Measurements from ENCODE around the gene SLC7A7.
"Not testable (repeated sequence)": the region's sequence is repeated elsewhere in the genome, so short reads cannot be mapped to it uniquely, and the experiment has no call there.

Gene SLC7A7

DNA sequence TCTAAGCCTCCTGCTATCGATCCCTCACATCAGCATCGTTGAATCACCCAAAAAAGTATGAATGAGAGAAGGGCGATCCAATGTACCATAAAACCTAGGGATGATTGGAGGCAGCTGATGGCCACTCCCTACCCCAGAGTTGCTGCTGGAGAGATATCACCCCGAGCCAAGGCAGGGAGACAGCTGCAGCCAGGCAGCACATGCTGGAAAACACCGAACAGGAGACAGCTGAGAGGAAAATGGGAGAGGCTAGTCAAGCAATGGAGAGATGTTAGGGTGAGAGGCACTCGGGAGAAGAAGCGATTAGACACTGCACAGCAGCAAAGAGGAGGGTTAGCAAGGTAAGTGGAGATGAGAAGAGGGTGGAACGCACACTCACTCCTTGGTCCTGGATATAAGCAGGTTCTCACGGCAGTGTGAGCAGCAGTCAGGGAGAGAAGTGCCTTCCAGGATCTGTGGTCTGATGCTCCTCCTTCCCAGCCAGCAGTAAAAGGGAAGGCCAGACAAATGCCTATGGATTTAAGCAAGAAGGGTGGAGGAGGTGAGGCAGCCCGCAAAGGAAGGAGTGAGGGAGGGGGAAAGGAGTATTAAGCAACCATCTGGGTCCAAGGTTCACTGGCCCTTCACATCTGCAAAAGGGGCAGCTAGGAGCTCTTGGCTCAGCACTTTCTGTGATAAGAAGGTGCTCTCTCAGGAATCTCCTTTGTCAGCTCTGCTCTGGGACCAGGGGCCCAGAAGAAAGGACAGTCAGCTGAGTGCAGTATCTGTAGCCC is at the start of gene SLC7A7:
Gene SLC7A7, minus strand, starts transcription at position 495 of the 773 bp plus-strand sequence. CDS start 2,037 bp downstream, outside the sequence.
- DNase-seq: no peak

GRCh38 chr14:22864979-22865378 is 49.7 kb upstream of the SLC7A7 start:
- no peak for DNase-seq

DNA sequence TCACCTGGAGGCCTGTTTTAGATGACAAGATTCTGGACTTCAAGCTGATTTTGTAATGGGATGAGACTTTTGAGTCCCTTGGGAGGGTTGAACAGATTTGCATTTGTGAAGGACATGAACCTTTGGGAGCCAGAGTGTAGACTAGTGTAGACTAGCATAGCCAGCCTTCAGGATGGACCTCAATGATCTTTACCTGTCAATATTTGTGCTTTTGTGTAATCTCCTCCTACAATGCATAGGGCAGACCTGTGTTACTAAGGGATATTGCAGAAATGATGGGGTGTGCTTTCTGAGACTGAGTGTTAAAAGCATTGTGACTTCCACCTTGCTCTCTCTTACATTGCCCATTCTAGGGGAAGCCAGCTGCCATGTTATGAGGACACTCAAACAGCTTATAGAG is 46.4 kb upstream of the SLC7A7 start:
- no peak for DNase-seq

- not testable (repeated sequence) for DNase-seq
Observed at GRCh38 chr14:22860377-22860776, 45.1 kb upstream of the SLC7A7 start.

- DNase-seq: no peak
Observed at GRCh38 chr14:22856428-22856827, 41.2 kb upstream of the SLC7A7 start.

DNA sequence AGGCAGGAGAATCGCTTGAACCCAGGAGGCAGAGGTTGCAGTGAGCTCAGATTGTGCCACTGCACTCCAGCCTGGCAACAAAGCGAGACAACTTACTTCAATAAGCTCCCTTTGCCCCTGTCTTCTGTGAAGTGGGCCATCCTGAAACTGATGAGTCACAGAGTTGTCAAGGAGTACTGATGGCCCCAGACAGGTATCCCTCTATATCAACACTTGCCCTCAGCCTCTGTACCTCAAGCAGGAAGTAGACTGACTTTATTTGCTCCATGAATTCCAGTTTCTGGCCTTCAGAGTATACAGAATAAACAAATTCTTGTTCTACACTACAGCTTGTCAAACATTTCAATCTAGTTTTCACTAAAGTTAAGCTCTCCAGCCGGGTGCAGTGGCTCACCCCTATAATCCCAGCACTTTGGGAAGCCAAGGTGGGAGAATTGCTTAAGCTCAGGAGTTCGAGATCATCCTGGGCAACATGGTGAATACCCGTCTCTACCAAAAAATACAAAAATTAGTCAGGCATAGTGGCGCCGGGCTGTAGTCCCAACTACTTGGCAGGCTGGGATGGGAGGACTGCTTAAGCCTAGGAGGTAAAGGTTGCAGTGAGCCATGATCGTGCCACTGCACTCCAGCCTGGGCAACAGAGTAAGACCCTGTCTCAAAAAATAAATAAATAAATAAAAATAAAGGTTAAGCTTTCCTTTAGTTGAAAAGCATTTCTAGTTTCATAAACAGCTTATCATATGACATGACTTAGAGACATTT is 39.9 kb upstream of the SLC7A7 start:
- no peak for DNase-seq

- DNase-seq: not testable (repeated sequence)
Observed at GRCh38 chr14:22854296-22854695, 39.1 kb upstream of the SLC7A7 start.

DNA sequence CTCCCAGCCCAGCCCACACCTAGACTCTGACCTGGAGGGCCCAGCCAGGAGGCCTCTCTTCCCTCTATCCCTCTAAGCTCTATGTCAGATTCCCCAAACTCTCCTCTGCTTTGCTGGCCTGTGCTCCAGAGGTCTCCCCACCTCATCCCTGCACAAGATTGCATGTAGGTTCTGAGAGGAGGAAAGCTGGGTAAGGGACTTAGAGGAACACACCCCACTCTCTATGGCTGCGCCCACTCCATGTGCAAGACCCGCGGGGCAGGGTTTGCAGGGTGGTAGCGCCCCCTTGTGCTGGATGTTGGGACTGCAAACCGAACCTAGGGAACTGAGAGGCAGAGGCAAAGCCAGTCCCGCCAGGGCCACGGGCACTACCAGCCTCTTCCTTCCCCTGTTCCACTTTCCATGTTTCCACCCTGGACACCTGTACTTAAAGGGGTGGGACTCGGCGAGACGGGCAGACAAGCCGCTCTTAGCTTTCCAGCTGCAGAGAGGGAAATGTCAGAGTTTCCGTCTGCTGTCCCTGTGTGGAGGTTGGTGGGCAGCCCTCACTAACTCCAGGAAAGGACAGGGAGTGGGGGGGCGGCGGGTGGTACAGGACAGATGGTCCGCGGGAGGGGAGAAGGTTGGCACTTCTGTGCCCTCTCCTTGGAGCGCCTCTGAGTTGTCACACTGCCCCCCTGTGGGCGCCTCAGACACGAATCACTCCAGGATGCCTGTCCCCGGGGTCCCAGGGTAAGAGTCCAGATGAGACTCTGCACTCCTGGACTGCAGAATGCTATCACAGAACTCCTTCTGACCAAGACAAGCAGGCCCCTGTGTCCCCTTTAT is 37.9 kb upstream of the SLC7A7 start:
- peak; percentile 90 for DNase-seq

- no peak for DNase-seq
Observed at GRCh38 chr14:22852599-22852939, 37.3 kb upstream of the SLC7A7 start.

- not testable (repeated sequence) for DNase-seq
Observed at GRCh38 chr14:22852178-22852577, 36.9 kb upstream of the SLC7A7 start.

DNA sequence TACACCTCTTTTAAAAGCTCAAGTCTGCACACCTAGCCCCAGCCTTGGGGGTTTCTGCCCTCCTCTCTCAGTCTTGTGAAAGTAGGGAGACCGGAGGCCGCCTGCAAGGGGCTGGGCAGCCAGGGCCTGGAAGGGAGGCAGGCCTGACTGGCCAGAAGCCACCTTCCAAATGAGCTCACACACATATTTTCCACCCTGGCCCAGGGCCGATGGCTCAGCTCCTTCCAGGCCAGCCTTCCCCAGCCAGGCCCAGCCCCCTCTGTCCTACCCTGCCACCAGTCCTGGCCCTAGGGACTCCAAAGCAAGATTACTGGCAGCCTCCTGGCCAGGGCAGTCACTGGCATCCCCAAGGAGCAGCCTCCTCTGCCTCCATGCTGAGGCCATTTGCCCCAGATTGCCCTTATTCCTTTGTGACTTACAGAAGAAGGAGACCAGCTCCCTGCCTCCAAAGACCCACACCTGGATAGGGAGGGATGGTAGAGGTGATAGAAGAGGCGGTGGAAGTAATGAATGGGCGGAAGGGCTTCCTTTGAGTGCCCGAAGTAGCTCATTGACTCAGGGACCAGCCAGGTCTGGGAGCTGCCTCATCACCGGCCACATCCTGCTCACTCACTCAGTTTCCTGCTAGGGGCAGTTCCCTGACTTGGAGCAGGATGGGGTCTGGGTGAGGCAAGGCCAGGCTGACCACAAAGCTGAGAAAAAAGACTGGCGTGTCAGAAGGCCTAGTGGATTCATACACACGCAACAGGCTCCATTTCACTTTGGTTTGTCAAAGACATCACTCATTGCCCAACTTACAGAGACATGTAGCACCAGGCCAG is 35.9 kb upstream of the SLC7A7 start:
- DNase-seq: no peak

GRCh38 chr14:22849212-22849819 is 34.1 kb upstream of the SLC7A7 start:
- DNase-seq: no peak

DNA sequence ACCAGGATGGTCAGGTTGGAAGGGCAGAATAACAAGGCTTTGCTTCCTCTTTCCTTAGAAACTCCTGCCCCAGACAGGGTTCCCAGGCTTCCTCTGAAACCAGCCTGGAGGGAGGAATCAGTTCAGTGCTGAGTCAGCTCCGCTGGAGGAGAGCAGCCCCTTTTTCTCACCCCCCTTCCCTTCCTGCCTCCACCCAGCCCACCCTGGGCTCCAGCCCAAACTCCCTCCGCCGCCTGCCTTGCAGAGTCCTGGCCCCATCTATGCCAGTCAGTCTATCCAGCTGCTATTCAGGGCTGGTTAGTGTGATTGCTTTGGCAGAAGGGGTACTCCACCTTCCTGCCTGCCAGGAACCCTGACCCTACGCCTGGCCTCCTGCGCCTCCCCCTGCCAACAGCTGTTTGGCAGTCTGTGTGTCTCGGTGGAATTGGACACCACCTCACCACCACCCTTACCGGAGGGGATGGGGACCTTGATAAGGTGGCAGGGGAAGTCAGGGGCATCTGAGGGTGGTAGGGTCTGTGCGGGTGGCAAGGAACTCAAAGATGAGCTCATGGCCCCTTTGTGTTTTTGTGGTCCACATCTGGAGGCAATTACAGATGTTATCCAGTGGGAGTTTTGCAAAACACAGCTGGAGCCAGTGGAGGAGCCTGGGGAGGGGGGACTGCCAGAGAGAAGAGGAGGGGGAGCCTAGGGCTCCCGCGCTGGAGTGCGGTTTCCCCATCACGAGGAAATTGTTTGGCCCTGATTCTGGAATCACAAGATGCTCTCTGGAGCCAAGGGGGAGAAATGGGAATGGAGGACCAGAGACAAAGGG is 33.3 kb upstream of the SLC7A7 start:
- no peak for DNase-seq

- no peak for DNase-seq
Observed at GRCh38 chr14:22847661-22848341, 32.6 kb upstream of the SLC7A7 start.

DNA sequence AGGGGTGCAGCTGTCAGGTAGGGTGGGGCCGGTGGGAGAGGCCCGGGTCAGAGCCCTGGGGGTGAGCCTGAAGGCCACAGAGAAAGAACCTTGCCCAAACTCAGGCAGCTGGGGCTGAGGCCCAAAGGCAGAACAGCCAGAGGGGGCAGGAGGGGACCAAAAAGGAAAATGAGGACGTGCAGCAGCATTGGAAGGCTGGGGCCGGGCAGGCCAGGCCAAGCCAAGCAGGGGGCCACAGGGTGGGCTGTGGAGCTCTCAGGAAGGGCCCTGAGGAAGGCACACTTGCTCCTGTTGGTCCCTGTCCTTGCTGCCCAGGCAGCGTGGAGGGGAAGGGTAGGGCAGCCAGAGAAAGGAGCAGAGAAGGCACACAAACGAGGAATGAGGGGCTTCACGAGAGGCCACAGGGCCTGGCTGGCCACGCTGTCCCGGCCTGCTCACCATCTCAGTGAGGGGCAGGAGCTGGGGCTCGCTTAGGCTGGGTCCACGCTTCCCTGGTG is 31.6 kb upstream of the SLC7A7 start:
- no peak for DNase-seq

DNA sequence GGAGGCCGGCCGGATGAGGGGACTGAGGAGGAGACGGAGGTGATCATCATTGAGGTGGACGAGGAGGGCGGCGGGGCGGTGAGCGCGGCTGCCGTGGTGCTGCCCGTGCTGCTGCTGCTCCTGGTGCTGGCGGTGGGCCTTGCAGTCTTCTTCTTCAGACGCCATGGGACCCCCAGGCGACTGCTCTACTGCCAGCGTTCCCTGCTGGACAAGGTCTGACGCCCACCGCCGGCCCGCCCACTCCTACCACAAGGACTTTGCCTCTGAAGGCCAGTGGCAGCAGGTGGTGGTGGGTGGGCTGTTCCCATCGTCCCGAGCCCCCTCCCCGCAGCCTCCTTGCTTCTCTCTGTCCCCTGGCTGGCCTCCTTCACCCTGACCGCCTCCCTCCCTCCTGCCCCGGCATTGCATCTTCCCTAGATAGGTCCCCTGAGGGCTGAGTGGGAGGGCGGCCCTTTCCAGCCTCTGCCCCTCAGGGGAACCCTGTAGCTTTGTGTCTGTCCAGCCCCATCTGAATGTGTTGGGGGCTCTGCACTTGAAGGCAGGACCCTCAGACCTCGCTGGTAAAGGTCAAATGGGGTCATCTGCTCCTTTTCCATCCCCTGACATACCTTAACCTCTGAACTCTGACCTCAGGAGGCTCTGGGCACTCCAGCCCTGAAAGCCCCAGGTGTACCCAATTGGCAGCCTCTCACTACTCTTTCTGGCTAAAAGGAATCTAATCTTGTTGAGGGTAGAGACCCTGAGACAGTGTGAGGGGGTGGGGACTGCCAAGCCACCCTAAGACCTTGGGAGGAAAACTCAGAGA is 30.8 kb upstream of the SLC7A7 start:
- no peak for DNase-seq

DNA sequence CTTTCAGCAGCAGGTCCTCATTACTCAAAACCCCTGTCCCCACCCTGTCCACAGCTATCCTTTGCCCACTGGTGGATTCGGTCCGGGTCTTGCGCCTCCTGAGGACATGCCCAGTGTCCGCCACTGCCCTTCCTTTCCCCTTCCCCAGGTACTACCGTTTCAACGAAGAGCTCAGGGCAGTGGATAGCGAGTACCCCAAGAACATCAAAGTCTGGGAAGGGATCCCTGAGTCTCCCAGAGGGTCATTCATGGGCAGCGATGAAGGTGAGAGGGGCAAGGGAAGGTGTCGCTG is 29.8 kb upstream of the SLC7A7 start:
- DNase-seq: no peak

DNA sequence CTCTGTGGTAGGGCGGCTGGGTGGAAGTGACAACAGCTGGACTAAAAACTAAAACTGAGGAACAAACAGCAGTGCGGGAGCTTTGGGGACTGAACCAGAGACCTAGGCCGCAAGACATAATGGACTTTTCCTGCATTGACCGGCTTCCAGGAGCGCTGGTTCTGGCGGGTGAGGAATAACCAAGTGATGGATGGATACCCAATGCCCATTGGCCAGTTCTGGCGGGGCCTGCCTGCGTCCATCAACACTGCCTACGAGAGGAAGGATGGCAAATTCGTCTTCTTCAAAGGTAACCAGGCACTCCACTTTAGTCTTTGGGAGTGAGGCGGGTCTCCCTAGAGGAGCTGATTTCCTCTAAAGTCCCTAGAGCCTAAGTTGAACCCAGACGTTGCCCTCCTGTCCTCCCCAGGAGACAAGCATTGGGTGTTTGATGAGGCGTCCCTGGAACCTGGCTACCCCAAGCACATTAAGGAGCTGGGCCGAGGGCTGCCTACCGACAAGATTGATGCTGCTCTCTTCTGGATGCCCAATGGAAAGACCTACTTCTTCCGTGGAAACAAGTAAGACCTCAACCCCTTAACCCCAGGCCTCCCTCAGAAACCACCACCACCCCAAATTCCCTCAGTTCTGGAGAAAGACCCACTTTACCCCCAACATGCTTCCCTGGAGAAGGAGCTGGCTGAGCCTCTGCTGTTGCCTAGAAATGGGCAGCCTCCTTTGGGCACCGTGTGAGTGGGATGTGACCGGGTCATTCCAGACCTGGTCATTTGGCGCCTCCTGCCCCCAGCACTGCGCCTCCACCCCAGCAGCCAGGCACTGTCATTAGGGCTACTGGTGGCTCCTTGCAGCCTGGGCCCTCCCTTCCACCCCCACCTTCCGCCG is 29.2 kb upstream of the SLC7A7 start:
- DNase-seq: no peak
